ENCODE data around the gene CDX1. TPM values are rescaled to one million over a fixed set of nuclear protein-coding genes. Genes with fewer than 3 reads are reported as not detected.

Gene CDX1
- total and polyA plus RNA-seq, 2 experiments from 2014 or later, result 43.3 to 54.6 TPM

DNA sequence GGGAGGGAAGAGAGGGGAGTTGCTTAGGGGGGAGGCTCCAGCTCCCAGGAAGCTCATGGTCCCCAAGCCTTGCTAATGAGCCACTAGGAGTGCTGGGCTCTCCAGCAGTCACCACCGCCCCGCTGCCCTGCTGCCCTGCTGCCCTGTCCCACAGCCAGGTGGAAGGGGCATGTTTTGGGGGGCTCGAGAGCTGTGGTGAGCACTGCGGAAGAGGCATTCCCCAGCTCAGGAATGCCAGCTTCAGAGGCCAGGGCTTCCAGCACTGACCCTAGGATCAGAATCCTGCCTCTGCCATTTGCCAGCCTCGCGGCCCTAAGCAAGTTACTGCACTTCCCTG, 40.2 kb downstream of the CDX1 start:
- 95% methylated on average over 6 of the region's 6 CpGs for WGBS (ENCODE audit: low lambda C conversion rate, missing lambda C conversion rate)
- Histone ChIP-seq H3K27ac (no peak overlapping the region), H3K9me3 (ENCODE audit: low read depth) (no peaks in the 10 kb centered on the region), H3K4me1 (ENCODE audit: insufficient read depth) (peaks cover 10% of the 10 kb centered on the region), H2AFZ (no peak overlapping the region), H3K79me2 (no peaks in the 10 kb centered on the region), H3K36me3 (replicated peaks; ENCODE audit: insufficient read depth, low read depth) (no peaks in the 10 kb centered on the region), H4K20me1 (ENCODE audit: insufficient read depth, poor library complexity, severe bottlenecking) (no peaks in the 10 kb centered on the region), H3K27me3 (no peaks in the 10 kb centered on the region), H3K4me2 (no peak overlapping the region), H3K9me2 (replicated peaks; ENCODE audit: insufficient read depth) (no peaks in the 10 kb centered on the region), H3K4me3 (no peak overlapping the region)
- TF ChIP-seq EZH2phosphoT487 (IDR thresholded peaks at IDR 0.05; ENCODE audit: low read depth, severe bottlenecking, unreplicated experiment), result no peak
- TF ChIP-seq, protein P1, sequence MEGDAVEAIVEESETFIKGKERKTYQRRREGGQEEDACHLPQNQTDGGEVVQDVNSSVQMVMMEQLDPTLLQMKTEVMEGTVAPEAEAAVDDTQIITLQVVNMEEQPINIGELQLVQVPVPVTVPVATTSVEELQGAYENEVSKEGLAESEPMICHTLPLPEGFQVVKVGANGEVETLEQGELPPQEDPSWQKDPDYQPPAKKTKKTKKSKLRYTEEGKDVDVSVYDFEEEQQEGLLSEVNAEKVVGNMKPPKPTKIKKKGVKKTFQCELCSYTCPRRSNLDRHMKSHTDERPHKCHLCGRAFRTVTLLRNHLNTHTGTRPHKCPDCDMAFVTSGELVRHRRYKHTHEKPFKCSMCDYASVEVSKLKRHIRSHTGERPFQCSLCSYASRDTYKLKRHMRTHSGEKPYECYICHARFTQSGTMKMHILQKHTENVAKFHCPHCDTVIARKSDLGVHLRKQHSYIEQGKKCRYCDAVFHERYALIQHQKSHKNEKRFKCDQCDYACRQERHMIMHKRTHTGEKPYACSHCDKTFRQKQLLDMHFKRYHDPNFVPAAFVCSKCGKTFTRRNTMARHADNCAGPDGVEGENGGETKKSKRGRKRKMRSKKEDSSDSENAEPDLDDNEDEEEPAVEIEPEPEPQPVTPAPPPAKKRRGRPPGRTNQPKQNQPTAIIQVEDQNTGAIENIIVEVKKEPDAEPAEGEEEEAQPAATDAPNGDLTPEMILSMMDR (IDR thresholded peaks at IDR 0.05; ENCODE audit: poor library complexity), result no peak
- TF ChIP-seq EZH2 (IDR thresholded peaks at IDR 0.05; ENCODE audit: borderline replicate concordance), result no peak
- no peak for DNase-seq (ENCODE audit: low spot score)

DNA sequence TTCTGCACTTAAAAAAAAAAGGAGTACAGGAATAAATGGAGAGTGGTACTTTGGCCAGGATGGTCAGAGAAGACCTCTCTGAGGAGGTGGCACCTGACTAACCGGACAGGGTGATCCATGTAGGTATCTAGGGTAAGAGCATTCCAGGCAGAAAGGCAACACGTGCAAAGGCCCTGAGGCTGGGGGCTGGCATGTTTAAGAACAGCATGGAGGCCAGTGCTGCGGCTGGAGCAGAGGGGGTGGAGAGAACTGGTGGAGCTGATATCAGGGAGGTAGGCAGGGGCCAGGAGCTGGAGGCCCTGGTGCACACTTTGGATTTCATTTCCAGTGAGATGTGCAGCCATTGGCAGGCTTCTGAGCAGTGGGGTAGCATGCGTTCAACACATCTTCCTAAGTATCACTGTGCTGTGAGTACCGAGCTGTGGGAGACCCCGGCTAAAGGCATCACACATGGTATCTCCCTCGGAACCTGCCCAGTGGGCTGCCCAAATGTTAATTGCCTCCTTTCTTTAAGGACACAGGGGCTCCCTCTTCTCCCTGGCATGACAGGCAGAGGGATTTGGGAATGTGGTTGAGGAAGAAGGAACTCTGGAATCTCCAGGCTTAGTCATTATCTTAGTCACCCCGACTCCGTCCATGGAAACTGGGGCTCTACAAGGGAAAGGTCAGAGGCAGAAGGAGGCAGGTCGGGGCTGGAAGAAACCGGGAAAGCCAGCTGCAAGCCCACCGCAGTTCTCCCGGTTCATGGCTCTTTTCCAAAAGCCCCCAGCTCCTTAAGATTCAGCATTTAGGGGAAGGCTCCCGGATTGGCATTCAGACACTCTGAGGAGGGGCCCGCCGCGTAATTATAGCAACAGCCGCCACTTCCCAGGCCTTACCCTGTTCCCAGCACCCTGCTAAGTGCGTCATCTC, 41.9 kb downstream of the CDX1 start:
- Histone ChIP-seq H3K9me3 (ENCODE audit: low read depth) (no peaks in the 10 kb centered on the region), H3K4me2 (no peak overlapping the region), H3K27ac (no peak overlapping the region), H3K27me3 (no peaks in the 10 kb centered on the region), H2AFZ (no peak overlapping the region), H4K20me1 (ENCODE audit: insufficient read depth, poor library complexity, severe bottlenecking) (no peaks in the 10 kb centered on the region), H3K9me2 (replicated peaks; ENCODE audit: insufficient read depth) (no peaks in the 10 kb centered on the region), H3K36me3 (replicated peaks; ENCODE audit: insufficient read depth, low read depth) (no peaks in the 10 kb centered on the region), H3K79me2 (no peaks in the 10 kb centered on the region), H3K4me1 (ENCODE audit: insufficient read depth) (peaks cover 11% of the 10 kb centered on the region), H3K4me3 (no peak overlapping the region)
- DNase-seq (ENCODE audit: low spot score), result no peak
- 87% methylated on average over 17 of the region's 19 CpGs for WGBS (ENCODE audit: low lambda C conversion rate, missing lambda C conversion rate)
- no peak for TF ChIP-seq EZH2phosphoT487 (IDR thresholded peaks at IDR 0.05; ENCODE audit: low read depth, severe bottlenecking, unreplicated experiment)
- TF ChIP-seq EZH2 (IDR thresholded peaks at IDR 0.05; ENCODE audit: borderline replicate concordance), result no peak
- TF ChIP-seq, protein P1 (IDR thresholded peaks at IDR 0.05; ENCODE audit: poor library complexity), result no peak

DNA sequence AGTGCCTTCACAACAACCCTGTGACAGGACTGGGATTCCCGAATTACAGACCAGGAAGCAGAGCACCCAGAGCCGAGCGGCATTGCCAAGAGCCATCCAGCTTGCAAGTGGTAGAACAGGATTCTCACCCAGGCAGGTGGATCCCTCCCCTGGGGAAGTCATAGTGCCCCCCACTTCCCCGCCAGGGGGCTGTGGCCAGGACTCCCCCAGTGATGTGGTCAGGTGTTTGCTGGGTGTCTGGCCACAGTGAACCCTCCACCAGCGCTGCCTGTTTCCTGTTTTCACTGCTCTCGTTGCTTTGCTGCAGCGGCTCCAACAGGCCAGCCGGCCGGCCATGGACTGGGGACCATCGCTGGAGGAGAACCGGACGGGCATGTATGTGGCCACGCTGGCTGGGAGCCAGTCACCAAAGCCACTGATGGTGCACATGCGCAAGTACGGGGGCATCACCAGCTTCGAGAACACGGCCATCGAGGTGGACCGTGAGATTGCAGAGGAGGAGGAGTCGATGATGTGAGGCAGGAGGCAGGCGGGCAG, 42.6 kb downstream of the CDX1 start:
- no peak overlapping the region for H3K4me2 ChIP-seq
- H3K36me3 ChIP-seq (replicated peaks; ENCODE audit: insufficient read depth, low read depth), result no peaks in the 10 kb centered on the region
- no peak overlapping the region for H3K27ac ChIP-seq
- H3K9me3 ChIP-seq (ENCODE audit: low read depth), result no peaks in the 10 kb centered on the region
- H3K79me2 ChIP-seq, result no peaks in the 10 kb centered on the region
- H3K4me1 ChIP-seq (ENCODE audit: insufficient read depth), result peaks cover 11% of the 10 kb centered on the region
- H2AFZ ChIP-seq, result no peak overlapping the region
- no peaks in the 10 kb centered on the region for H3K27me3 ChIP-seq
- no peak for DNase-seq (ENCODE audit: low spot score)
- WGBS (ENCODE audit: low lambda C conversion rate, missing lambda C conversion rate), result 86% methylated on average over 21 of the region's 21 CpGs
- H4K20me1 ChIP-seq (ENCODE audit: insufficient read depth, poor library complexity, severe bottlenecking), result no peaks in the 10 kb centered on the region
- no peaks in the 10 kb centered on the region for H3K9me2 ChIP-seq (replicated peaks; ENCODE audit: insufficient read depth)
- H3K4me3 ChIP-seq, result no peak overlapping the region
- TF ChIP-seq, protein P1 (IDR thresholded peaks at IDR 0.05; ENCODE audit: poor library complexity), result no peak
- TF ChIP-seq EZH2 (IDR thresholded peaks at IDR 0.05; ENCODE audit: borderline replicate concordance) (no peak), EZH2phosphoT487 (IDR thresholded peaks at IDR 0.05; ENCODE audit: low read depth, severe bottlenecking, unreplicated experiment) (no peak)

Data from hepatocyte (in vitro differentiated cells).